ACHN (cell line): ENCODE data around the gene CDC14A.

Experiments
- DNase-seq: peaks from one replicate; pipeline ENCODE4 v3.0.0-alpha.2; 2015
- in situ Hi-C: cut with HindIII; loops from 2 replicates; pipeline ENCODE4 v1.10.0; 2017; ENCODE audit warnings: low sequenced_read_pairs, low pct_ligation_motif_present, low pct_unique_long_range_greater_than_20kb

CDC14A gene

DNA sequence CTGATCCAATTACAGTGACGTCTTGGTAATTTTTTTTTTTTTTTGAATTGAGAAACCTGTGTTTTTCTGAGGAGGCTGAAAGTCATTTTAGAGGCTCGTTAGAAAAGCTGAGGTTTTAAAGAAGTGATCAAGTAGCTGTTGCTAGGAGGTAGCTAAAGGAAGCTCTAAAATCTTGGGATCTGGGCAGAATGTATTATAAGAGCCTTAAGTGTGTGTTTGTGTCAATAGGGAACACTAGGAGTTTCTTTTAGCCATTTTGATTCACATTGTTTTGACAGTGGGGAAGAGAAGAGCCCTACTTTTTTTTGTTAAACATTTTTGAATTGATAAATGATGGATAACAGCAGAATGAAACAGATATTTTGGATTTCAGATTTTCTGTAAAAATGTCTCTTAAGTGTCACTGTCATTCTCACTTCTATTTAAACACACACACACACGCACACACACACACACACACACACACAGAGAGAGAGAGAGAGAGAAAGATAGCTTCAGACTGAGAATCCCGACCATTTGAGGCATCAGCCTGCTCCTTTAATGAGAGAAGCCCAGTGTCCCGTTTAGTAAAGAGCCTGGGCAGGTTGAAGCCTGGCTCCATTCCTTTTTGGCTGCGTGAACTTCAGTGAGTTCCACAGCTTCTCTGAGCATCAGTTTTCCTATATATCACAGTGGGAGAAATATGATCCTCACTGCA is 106.5 kb downstream of the CDC14A start:
- in situ Hi-C loops, result loop anchor here (25.0 kb wide), 1 partner anchor 403 kb away; no protein-coding TSS in a partner anchor
- peak; percentile 2 for DNase-seq

DNA sequence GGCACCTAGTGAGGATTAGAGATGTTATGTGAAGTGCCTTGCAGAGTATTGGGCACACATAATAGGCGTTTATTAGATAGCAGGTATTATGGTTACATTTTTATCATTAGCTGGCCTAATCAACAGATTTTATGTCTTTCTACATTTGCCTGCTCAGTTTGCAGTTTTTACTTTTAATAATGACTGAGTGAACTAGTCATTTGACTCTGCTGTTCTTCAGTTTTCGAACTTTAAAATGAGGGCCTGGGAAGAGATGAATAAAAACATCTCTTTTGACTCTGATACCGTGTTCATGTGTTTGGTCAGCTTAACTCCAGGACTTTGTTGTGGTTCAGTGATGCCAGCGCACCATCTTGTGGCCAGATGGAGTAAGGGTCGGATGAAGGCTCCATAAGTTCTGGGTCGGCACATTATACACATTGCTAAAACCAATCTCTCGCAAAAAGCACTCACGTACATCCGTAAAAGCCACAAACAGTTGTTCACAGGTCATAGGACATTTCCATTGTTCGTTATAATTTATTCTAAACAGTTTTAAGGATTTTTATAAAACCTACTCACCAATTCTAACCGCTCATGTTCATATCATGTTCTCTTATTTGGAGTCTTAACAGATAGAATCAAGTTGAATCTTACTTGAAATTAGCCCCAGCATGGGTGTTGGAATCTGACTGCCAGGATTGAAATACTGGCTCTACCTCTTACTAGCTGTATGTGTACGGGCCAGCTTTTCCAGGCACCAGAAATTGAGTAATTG is 107.2 kb downstream of the CDC14A start:
- DNase-seq, result peak; percentile 71
- in situ Hi-C loops, result loop anchor here (25.0 kb wide), 1 partner anchor 403 kb away; no protein-coding TSS in a partner anchor

DNA sequence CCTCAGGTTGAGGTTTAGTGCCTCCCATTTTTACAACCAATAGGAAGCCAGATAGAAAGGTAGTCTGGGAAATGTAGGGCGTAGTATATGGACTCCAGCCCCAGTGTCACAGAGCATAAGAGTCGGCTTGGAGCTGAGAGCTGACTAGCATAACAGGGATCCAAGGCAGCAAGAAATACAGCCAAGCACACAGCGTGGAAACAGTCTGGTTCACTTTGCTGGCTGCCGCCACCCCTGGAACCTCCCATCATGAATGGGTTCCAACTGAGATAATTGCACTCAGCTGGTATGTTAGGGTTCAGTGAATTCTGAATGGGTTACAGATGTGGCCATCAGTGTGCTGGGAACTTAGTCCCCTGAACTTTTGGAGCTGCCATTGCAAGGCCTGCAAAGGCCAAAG is 108.9 kb downstream of the CDC14A start:
- in situ Hi-C loops, result loop anchor here (25.0 kb wide), 1 partner anchor 401 kb away; no protein-coding TSS in a partner anchor
- no peak for DNase-seq

DNA sequence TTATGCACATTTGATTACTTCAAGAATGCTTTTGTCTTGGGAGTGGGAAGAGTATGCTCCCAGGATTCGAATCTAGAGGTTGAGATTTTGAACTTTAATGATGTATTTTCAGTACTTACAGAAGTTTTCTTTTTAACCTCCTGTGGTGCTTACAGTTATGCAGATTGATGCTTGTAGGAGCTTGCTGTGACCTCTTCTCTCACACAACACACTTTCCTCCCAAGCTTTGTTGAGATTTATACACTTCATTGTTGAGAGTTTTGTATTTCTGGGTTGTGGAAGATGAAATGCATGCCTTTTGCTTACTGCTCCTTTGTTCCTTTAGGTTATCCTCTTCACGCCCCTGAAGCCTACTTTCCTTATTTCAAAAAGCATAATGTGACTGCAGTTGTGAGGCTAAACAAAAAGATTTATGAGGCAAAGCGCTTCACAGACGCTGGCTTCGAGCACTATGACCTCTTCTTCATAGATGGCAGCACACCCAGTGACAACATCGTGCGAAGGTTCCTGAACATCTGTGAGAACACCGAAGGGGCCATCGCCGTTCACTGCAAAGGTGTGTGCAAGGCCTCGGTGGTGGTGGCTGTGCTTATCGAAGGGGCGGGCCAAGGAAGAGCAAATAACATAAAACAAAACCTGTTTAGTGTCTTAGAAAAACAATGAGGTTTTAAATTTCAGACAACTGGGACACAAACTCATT is 110.2 kb downstream of the CDC14A start:
- in situ Hi-C loops, result loop anchor here (25.0 kb wide), 1 partner anchor 400 kb away; no protein-coding TSS in a partner anchor
- no peak for DNase-seq

DNA sequence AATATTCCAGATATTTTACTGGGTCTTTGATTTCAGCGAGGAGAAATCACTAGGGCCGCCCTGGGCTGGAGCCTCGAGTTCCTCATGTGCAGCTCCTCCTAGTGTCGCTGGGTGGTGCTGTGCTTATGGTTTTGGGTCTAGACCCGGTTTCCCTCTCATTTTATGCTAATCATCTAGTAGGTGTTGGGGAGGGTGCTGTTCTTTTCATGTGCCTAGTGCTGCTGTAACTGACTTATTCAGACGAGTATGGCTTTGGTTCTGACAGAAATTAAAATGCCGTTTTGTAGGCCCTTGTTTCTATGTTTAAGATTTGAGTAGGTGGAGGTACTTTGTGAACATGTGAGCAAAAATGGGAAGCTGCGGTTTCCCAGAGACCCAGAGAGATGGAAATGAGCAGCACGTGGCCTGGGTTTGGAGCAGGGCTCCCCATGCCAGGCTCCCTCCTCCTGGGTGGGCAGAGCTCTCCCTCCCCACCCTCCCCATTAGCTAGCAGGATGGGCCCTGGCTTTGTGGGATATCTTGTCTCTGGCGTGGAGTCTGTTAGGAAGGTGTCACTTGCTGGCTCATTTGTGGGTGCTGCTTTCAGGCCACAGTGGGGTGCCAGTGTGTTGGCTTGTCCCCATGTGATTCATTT is 111.6 kb downstream of the CDC14A start:
- in situ Hi-C loops, result loop anchor here (25.0 kb wide), 1 partner anchor 398 kb away; no protein-coding TSS in a partner anchor

DNA sequence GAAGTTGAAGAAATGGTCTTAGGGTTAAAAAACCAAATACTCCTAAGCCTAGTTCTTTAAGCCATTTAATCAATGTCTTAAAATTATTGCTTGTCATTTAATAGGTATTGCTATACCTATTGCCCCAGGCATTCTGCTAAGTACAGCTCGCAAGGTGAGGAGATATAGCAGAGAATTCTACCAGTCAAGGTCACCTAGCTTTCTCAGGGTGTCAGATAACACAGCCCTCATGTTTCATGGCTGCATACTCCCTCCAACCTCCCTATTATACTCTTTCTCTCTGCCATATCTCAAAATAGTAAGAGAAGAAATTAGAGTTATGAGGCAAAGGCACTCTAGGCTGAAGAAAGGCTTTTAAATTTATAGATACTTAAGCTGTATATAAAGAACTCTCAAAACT is 117.3 kb downstream of the CDC14A start:
- no peak for DNase-seq
- in situ Hi-C loops, result loop anchor here (25.0 kb wide), 1 partner anchor 393 kb away; no protein-coding TSS in a partner anchor

More for the DNA sequence above, 111.6 kb downstream of the CDC14A start:
- DNase-seq, result peak; percentile 55

DNA sequence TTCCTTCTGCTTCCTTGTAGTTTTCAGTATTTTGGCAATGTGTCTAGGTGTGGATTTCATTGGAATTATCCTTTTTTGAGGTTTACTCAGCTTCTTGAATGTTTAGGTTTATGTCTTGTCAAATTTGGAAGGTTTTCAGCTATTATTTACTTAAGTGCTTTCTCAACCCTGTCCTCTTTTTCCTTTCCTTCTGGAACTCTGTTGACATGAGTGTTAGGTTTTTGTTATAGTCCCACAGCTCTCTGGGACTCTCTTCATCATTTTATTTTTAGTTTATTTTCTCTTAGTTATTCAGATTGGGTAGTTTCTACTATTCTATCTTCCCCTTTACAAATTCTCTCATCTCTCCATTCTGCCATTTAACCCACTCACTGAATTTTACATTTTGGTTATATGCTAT is 122.5 kb downstream of the CDC14A start:
- in situ Hi-C loops, result loop anchor here (25.0 kb wide), 1 partner anchor 387 kb away; no protein-coding TSS in a partner anchor
- DNase-seq, result no peak

DNA sequence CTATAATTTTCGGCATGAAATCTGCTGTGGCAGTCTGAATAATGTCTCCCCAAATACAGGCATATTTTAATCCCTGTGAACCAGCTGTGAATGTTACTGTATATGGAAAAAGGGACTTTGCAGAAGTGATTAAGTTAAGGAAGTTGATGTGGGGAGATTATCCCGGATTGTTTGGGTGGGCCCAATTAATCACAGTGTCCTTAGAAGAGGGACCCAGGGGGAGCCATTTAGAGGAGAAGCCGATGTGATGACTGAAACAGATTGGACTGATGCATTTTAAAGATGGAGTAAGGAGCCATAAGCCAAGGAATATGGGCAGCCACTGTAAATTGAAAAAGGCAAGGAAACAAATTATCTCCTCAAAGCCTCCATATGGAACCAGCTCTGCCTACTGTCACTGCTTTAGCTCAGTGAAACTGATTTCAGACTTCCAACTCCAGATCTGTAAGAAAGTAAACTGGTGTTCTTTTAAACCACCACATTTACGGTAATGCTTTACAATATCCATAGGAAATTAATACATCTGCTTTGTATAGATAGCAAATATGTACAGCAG is 124.5 kb downstream of the CDC14A start:
- DNase-seq, result no peak
- in situ Hi-C loops, result no loop called here

DNA sequence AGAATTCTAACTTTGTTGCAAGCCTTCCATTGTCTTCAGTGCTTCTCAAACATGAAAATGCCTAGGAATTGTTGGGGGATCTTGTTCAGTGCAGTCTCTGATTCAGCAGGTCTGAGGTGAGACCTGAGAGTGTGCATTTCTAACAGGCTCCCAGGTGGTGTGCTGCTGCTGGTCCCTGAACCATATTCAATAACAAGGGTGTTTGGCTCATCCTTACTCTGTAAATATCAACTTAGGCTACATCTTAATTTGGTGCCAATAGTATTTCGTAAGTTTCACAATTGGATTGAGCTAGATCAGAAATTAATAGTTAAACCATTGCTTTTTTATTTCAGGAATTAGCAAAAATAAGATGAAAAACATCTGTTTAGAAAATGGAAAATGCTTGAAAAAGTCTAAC is 126.5 kb downstream of the CDC14A start:
- in situ Hi-C loops, result no loop called here
- DNase-seq, result no peak

DNA sequence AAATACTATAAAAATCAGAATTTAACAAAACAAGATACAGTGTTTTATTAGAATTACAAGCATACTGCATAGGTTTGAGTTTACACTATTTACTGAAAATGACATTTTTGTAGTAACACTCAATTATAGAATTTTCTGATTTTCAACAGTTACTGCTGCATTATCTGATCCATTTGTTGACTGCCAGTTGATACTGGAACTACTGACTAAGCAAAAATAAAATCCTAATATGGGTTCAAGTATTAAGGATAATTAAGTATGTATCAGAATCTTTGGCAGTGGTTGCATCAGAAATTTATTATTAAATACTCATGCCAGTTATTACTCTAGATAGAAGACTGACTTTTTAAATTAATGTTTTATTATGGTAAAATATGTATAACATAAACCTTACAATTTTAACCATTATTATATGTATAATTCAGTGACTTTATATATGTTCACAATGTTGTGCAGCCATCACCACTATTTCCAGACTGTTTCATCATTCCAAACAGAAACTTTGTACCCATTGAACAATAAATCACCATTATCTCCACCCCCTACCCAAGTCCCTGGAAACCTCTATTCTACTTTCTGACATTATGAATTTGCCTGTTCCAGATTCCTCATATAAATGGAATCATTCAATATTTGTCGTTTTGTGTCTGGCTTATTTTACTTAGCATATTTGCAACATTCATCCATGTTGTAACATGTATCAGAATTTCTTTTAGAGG is 127.5 kb downstream of the CDC14A start:
- in situ Hi-C loops, result no loop called here
- no peak for DNase-seq

DNA sequence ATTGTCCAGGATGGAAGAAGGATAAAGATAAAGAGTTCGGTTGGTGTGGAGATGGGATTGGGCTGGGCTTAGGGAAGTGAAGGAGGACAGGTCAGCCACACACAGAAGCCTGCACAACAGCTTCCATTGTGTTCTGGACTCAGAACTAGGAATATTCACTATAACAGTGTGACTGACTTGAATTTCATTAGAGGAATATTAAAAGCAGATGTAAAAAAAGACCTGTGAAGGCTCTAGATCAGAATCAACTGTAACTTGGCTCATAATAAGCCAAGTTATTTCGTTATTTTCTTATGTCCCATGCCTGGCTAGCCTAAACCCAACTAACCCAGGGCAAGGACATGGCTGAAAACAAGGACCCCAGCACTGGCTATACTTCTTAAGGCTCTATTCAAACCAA is 129.0 kb downstream of the CDC14A start:
- in situ Hi-C loops, result no loop called here
- no peak for DNase-seq

DNA sequence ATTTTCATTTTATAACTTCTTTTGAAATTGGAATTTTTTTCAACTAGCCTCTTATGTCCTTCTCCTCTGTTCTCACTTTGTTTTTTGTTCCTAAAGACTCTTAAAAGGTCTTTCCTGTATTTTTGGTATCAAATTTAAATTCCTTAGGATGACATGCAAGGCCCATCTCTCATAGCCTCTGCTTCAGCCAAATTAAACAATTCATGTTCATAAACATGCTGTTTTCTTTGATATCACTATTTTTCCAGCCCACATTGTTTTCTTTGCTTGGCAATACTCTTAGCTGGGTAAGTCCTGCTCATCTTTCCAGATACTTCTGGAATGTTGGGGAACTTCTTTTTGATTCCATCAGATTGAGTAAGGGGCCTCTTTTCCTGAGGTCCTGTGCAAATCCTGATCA is 129.9 kb downstream of the CDC14A start:
- DNase-seq, result no peak
- in situ Hi-C loops, result no loop called here

DNA sequence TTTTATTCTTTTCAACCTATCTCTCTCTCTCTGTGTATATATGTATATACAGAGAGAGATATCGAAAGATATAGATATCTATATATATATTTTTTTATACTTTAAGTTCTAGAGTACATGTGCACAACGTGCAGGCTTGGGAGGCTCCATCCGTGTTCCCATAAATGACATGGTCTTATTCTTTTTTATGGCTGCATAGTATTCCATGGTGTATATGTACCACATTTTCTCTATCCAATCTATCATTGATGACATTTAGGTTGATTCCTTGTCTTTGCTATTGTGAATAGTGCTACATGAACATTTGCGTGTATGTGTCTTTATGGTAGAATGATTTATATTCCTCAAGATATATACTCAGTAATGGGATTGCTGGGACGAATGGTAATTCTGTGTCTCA is 130.4 kb downstream of the CDC14A start:
- in situ Hi-C loops, result no loop called here
- no peak for DNase-seq

DNA sequence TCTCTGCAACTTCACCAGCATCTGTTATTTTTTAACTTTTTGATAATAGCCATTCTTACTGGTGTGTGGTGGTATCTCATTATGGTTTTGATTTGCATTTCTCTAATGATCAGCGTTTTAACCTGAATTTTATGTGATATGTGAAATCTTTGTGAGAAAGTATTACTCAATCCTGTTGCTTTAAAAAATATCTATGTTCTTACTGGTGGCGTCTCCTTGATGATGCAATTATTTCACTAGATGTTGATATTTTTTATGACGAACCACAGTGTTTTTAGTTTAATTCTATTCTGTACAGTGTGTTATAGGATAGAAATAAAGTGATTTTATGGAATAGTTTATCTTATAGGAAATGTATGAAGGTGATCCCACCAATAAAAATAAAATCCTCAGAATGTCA is 130.9 kb downstream of the CDC14A start:
- no peak for DNase-seq
- in situ Hi-C loops, result no loop called here

DNA sequence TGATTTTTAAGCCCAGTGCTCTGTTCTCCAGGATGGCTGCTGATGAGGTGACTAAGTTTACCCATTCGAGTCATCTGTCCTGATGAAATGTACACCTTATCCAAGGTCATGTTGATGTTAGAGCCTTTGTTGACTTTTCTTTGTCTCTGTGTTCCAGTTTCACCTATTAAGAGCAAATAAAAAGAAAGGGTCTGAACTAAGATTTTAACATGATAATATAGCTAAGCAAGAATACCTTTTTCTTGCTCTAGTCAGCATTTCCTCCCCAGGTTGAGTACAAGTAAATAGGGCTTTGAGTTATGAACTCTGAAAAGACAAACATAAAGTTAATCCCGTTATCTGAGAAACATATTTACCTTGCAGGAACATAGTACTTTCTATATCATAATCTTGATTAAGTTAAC is 133.6 kb downstream of the CDC14A start:
- no peak for DNase-seq
- in situ Hi-C loops, result no loop called here

DNA sequence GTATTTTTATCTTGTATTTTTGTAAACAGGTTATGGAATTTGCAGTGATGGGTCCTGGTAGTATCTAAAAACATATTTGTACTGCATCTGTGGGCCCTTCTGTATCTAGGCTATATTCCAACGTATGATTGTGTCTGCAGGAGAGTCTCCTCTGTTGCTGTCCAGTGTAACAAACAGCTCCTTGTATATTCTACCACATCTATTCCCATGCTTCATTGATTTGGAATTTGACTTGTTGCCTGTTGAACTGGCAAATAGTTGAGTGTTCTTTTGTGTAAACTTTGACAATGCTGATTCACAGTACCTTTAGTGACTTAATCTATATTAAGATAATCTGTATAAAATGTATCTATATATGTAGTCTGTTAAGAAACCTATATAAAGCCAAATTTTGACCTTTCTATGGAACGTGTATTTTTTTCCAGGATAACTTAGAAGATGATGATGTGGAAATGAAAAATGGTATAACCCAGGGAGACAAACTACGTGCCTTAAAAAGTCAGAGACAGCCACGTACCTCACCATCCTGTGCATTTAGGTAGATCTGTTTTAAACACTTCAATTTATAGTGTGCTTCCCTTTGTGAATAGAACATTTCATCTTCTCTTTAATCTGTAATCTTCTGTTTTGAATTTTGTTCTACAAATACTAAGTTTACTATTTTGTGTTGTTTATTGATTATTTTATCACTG is 142.2 kb downstream of the CDC14A start:
- DNase-seq, result no peak
- in situ Hi-C loops, result no loop called here

DNA sequence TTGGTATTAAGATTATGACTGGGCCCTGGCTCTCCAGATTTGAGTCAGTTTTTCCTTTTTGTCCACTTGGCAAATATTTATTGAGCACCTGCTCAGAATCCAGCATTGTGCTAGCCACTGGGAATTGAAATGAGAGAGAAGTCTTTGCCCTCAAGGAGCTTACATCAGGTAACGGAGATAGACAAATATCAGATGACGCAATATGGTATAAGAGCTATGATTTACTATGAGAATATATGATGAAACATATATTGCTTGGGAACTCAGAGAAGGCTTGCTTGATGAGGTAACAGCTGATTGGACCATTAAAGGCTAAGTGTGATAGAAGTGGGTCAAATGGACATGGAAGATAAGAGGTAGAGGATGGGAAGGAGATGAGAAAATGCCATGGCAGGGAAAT is 144.6 kb downstream of the CDC14A start:
- DNase-seq, result no peak
- in situ Hi-C loops, result no loop called here
